ENCODE measurements around the gene KCNIP4. TPM values are rescaled to one million over a fixed set of nuclear protein-coding genes. Genes with fewer than 3 reads are reported as not detected.

The KCNIP4 gene
- polyA plus RNA-seq, 2 donors, result 0.12 TPM; not detected in 1

- no peak overlapping the region for H3K4me3 ChIP-seq (ENCODE audit: low read depth in 1 of 2, low read length in 2 of 2)
- H3K27ac ChIP-seq (ENCODE audit: low read depth in 2 of 2, low read length in 1 of 2), result no peak overlapping the region
- H3K4me1 ChIP-seq (ENCODE audit: control insufficient read depth in 2 of 2, insufficient read depth in 2 of 2, low read length in 1 of 2), result no peaks in the 10 kb centered on the region
- no peaks in the 10 kb centered on the region for H3K36me3 ChIP-seq (ENCODE audit: control insufficient read depth in 2 of 2, insufficient read depth in 2 of 2, low read length in 1 of 2)
- no peaks in the 10 kb centered on the region for H3K9me3 ChIP-seq (ENCODE audit: control insufficient read depth in 2 of 2, insufficient read depth in 1 of 2, low read depth in 1 of 2, low read length in 1 of 2)
- H3K27me3 ChIP-seq (ENCODE audit: control insufficient read depth in 1 of 2, insufficient read depth in 2 of 2, low read length in 2 of 2), result no peaks in the 10 kb centered on the region
Observed at GRCh38 chr4:21792736-21793135, 155.8 kb downstream of the KCNIP4 start.

DNA sequence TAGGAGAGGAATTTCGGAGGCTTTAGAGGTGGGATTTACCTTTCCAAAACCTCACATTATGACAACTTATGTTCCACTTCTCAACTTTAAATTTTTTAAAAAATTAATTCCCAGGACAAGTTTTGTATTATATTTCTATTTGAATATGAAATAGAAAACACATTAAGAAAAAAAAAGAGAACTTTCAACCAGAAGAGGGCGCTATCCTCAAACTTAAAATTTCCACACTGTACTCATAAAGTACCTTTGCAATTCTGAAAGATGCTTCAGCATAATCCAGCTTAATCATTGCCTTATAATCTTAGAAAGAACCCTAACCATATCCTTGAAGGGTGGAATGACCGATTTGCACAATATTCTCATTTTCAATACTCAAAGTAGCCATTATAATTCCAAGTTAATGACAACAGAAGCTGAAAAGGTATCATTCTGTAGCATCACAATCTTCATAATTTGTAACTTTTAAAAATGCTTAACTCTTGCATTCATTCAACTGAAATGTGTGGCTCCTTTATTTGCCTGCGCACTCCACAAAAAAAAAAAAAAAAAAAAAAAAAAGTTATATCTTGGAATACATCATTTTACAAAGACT lies 158.0 kb downstream of the KCNIP4 start:
- WGBS, 2 donors, result 38 to 40% methylated on average over 4 of the region's 4 CpGs
- no peak overlapping the region for H3K4me3 ChIP-seq (ENCODE audit: low read depth in 1 of 2, low read length in 2 of 2)
- H3K36me3 ChIP-seq (ENCODE audit: control insufficient read depth in 2 of 2, insufficient read depth in 2 of 2, low read length in 1 of 2), result no peaks in the 10 kb centered on the region
- H3K4me1 ChIP-seq (ENCODE audit: control insufficient read depth in 2 of 2, insufficient read depth in 2 of 2, low read length in 1 of 2), result no peaks in the 10 kb centered on the region
- H3K27me3 ChIP-seq (ENCODE audit: control insufficient read depth in 1 of 2, insufficient read depth in 2 of 2, low read length in 2 of 2), result no peaks in the 10 kb centered on the region
- no peak overlapping the region for H3K27ac ChIP-seq (ENCODE audit: low read depth in 2 of 2, low read length in 1 of 2)
- H3K9me3 ChIP-seq (ENCODE audit: control insufficient read depth in 2 of 2, insufficient read depth in 1 of 2, low read depth in 1 of 2, low read length in 1 of 2), result no peaks in the 10 kb centered on the region

DNA sequence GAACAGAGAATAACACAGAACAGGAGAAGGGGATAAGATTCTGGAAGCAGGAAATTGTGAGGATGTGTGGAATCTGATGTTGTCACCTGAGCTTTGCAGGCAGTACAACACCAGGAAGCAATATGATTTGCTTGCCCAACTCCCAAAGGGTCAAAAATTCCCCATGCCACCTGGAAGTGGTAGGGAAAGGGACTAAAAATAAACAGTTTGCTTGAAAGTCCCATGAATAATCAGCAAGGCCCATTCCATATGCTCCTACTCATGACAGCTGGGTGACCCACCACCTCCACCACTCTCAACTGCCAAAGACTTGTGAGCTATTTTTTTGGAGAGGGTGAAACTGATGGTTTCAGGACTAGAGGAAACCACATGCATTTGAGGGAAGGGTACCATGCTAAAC lies 168.4 kb downstream of the KCNIP4 start:
- Histone ChIP-seq H3K4me3 (ENCODE audit: low read depth in 1 of 2, low read length in 2 of 2) (no peak overlapping the region), H3K36me3 (ENCODE audit: control insufficient read depth in 2 of 2, insufficient read depth in 2 of 2, low read length in 1 of 2) (no peaks in the 10 kb centered on the region), H3K9me3 (ENCODE audit: control insufficient read depth in 2 of 2, insufficient read depth in 1 of 2, low read depth in 1 of 2, low read length in 1 of 2) (no peaks in the 10 kb centered on the region), H3K27me3 (ENCODE audit: control insufficient read depth in 1 of 2, insufficient read depth in 2 of 2, low read length in 2 of 2) (no peaks in the 10 kb centered on the region), H3K4me1 (ENCODE audit: control insufficient read depth in 2 of 2, insufficient read depth in 2 of 2, low read length in 1 of 2) (no peaks in the 10 kb centered on the region), H3K27ac (ENCODE audit: low read depth in 2 of 2, low read length in 1 of 2) (no peak overlapping the region)

GRCh38 chr4:21778702-21779101 lies 169.9 kb downstream of the KCNIP4 start:
- Histone ChIP-seq H3K27me3 (ENCODE audit: control insufficient read depth in 1 of 2, insufficient read depth in 2 of 2, low read length in 2 of 2) (no peaks in the 10 kb centered on the region), H3K4me3 (ENCODE audit: low read depth in 1 of 2, low read length in 2 of 2) (no peak overlapping the region), H3K36me3 (ENCODE audit: control insufficient read depth in 2 of 2, insufficient read depth in 2 of 2, low read length in 1 of 2) (no peaks in the 10 kb centered on the region), H3K9me3 (ENCODE audit: control insufficient read depth in 2 of 2, insufficient read depth in 1 of 2, low read depth in 1 of 2, low read length in 1 of 2) (no peaks in the 10 kb centered on the region), H3K27ac (ENCODE audit: low read depth in 2 of 2, low read length in 1 of 2) (no peak overlapping the region), H3K4me1 (ENCODE audit: control insufficient read depth in 2 of 2, insufficient read depth in 2 of 2, low read length in 1 of 2) (no peaks in the 10 kb centered on the region)
- 40% methylated on average over 2 of the region's 2 CpGs for WGBS, 2 donors

GRCh38 chr4:21775703-21776102 lies 172.9 kb downstream of the KCNIP4 start:
- 80 to 87% methylated on average over 3 of the region's 3 CpGs for WGBS, 2 donors
- Histone ChIP-seq H3K4me3 (ENCODE audit: low read depth in 1 of 2, low read length in 2 of 2) (no peak overlapping the region), H3K4me1 (ENCODE audit: control insufficient read depth in 2 of 2, insufficient read depth in 2 of 2, low read length in 1 of 2) (no peaks in the 10 kb centered on the region), H3K36me3 (ENCODE audit: control insufficient read depth in 2 of 2, insufficient read depth in 2 of 2, low read length in 1 of 2) (no peaks in the 10 kb centered on the region), H3K27me3 (ENCODE audit: control insufficient read depth in 1 of 2, insufficient read depth in 2 of 2, low read length in 2 of 2) (no peaks in the 10 kb centered on the region), H3K9me3 (ENCODE audit: control insufficient read depth in 2 of 2, insufficient read depth in 1 of 2, low read depth in 1 of 2, low read length in 1 of 2) (no peaks in the 10 kb centered on the region), H3K27ac (ENCODE audit: low read depth in 2 of 2, low read length in 1 of 2) (no peak overlapping the region)

GRCh38 chr4:21769404-21770147 lies 179.0 kb downstream of the KCNIP4 start:
- H3K9me3 ChIP-seq (ENCODE audit: control insufficient read depth in 2 of 2, insufficient read depth in 1 of 2, low read depth in 1 of 2, low read length in 1 of 2), result no peaks in the 10 kb centered on the region
- no peaks in the 10 kb centered on the region for H3K4me1 ChIP-seq (ENCODE audit: control insufficient read depth in 2 of 2, insufficient read depth in 2 of 2, low read length in 1 of 2)
- no peaks in the 10 kb centered on the region for H3K36me3 ChIP-seq (ENCODE audit: control insufficient read depth in 2 of 2, insufficient read depth in 2 of 2, low read length in 1 of 2)
- H3K4me3 ChIP-seq (ENCODE audit: low read depth in 1 of 2, low read length in 2 of 2), result no peak overlapping the region
- H3K27me3 ChIP-seq (ENCODE audit: control insufficient read depth in 1 of 2, insufficient read depth in 2 of 2, low read length in 2 of 2), result no peaks in the 10 kb centered on the region
- WGBS, 2 donors, result 42 to 45% methylated on average over 4 of the region's 4 CpGs
- no peak overlapping the region for H3K27ac ChIP-seq (ENCODE audit: low read depth in 2 of 2, low read length in 1 of 2)

- Histone ChIP-seq H3K4me3 (ENCODE audit: low read depth in 1 of 2, low read length in 2 of 2) (no peak overlapping the region), H3K27me3 (ENCODE audit: control insufficient read depth in 1 of 2, insufficient read depth in 2 of 2, low read length in 2 of 2) (no peaks in the 10 kb centered on the region), H3K9me3 (ENCODE audit: control insufficient read depth in 2 of 2, insufficient read depth in 1 of 2, low read depth in 1 of 2, low read length in 1 of 2) (no peaks in the 10 kb centered on the region), H3K4me1 (ENCODE audit: control insufficient read depth in 2 of 2, insufficient read depth in 2 of 2, low read length in 1 of 2) (no peaks in the 10 kb centered on the region), H3K27ac (ENCODE audit: low read depth in 2 of 2, low read length in 1 of 2) (no peak overlapping the region), H3K36me3 (ENCODE audit: control insufficient read depth in 2 of 2, insufficient read depth in 2 of 2, low read length in 1 of 2) (no peaks in the 10 kb centered on the region)
- WGBS, 2 donors, result 15 to 16% methylated on average over 6 of the region's 6 CpGs
Observed at GRCh38 chr4:21768349-21769310, 179.9 kb downstream of the KCNIP4 start.

GRCh38 chr4:21765810-21766407 lies 182.7 kb downstream of the KCNIP4 start:
- Histone ChIP-seq H3K4me1 (ENCODE audit: control insufficient read depth in 2 of 2, insufficient read depth in 2 of 2, low read length in 1 of 2) (no peaks in the 10 kb centered on the region), H3K27me3 (ENCODE audit: control insufficient read depth in 1 of 2, insufficient read depth in 2 of 2, low read length in 2 of 2) (no peaks in the 10 kb centered on the region), H3K4me3 (ENCODE audit: low read depth in 1 of 2, low read length in 2 of 2) (no peak overlapping the region), H3K27ac (ENCODE audit: low read depth in 2 of 2, low read length in 1 of 2) (no peak overlapping the region), H3K36me3 (ENCODE audit: control insufficient read depth in 2 of 2, insufficient read depth in 2 of 2, low read length in 1 of 2) (no peaks in the 10 kb centered on the region), H3K9me3 (ENCODE audit: control insufficient read depth in 2 of 2, insufficient read depth in 1 of 2, low read depth in 1 of 2, low read length in 1 of 2) (no peaks in the 10 kb centered on the region)
- 35 to 36% methylated on average over 8 of the region's 8 CpGs for WGBS, 2 donors

DNA sequence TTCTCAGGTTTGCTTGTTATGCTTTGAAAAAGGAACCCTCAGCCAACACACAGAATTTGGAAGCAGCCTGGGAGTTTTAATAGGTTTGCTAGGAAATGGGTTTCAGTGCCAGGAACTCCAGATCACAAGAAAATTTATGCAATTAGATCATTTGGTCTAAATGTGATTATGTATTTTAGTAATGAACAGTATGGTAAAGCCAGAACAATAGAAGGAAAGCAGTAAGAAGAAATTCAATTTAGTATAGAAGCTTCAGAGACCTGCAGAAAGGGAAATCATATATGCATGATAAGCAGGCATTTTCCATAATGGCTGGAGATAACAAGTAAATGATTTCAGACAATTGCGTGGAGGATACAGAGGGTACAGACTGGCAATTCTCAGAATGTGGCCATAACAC lies 184.7 kb downstream of the KCNIP4 start:
- H3K27ac ChIP-seq (ENCODE audit: low read depth in 2 of 2, low read length in 1 of 2), result no peak overlapping the region
- no peaks in the 10 kb centered on the region for H3K36me3 ChIP-seq (ENCODE audit: control insufficient read depth in 2 of 2, insufficient read depth in 2 of 2, low read length in 1 of 2)
- no peaks in the 10 kb centered on the region for H3K9me3 ChIP-seq (ENCODE audit: control insufficient read depth in 2 of 2, insufficient read depth in 1 of 2, low read depth in 1 of 2, low read length in 1 of 2)
- no peaks in the 10 kb centered on the region for H3K4me1 ChIP-seq (ENCODE audit: control insufficient read depth in 2 of 2, insufficient read depth in 2 of 2, low read length in 1 of 2)
- no peak overlapping the region for H3K4me3 ChIP-seq (ENCODE audit: low read depth in 1 of 2, low read length in 2 of 2)
- H3K27me3 ChIP-seq (ENCODE audit: control insufficient read depth in 1 of 2, insufficient read depth in 2 of 2, low read length in 2 of 2), result no peaks in the 10 kb centered on the region
- 76 to 82% methylated on average over 1 of the region's 1 CpG for WGBS, 2 donors
